Measurements from ENCODE around the gene KRTAP5-3.

KRTAP5-3 gene

GRCh38 chr11:1642288-1643145, 34.3 kb upstream of the KRTAP5-3 start:
- DNase-seq: no peak

- DNase-seq: no peak
Observed at GRCh38 chr11:1641096-1641495, 32.8 kb upstream of the KRTAP5-3 start.

GRCh38 chr11:1640076-1640946, 32.0 kb upstream of the KRTAP5-3 start:
- DNase-seq: no peak

GRCh38 chr11:1639666-1640065, 31.4 kb upstream of the KRTAP5-3 start:
- no peak for DNase-seq

- DNase-seq: no peak
Observed at GRCh38 chr11:1639102-1639620, 30.9 kb upstream of the KRTAP5-3 start.

GRCh38 chr11:1638344-1638743, 30.1 kb upstream of the KRTAP5-3 start:
- no peak for DNase-seq

- no peak for DNase-seq
Observed at GRCh38 chr11:1637628-1638027, 29.4 kb upstream of the KRTAP5-3 start.

- DNase-seq: no peak
Observed at GRCh38 chr11:1636291-1636950, 28.2 kb upstream of the KRTAP5-3 start.

GRCh38 chr11:1633864-1634263, 25.6 kb upstream of the KRTAP5-3 start:
- no peak for DNase-seq

GRCh38 chr11:1632053-1632714, 23.9 kb upstream of the KRTAP5-3 start:
- no peak for DNase-seq

GRCh38 chr11:1631066-1631568, 22.9 kb upstream of the KRTAP5-3 start:
- no peak for DNase-seq

- DNase-seq: no peak
Observed at GRCh38 chr11:1630271-1630670, 22.0 kb upstream of the KRTAP5-3 start.

GRCh38 chr11:1629326-1630185, 21.3 kb upstream of the KRTAP5-3 start, which contains the start of gene KRTAP5-5:
KRTAP5-5 (plus strand) TSS chr11:1629775; CDS start chr11:1629841, 66 bp downstream.
- DNase-seq: no peak

GRCh38 chr11:1628506-1629325, 20.5 kb upstream of the KRTAP5-3 start:
- DNase-seq: peak; percentile 51

GRCh38 chr11:1625541-1625940, 17.3 kb upstream of the KRTAP5-3 start:
- no peak for DNase-seq

GRCh38 chr11:1624621-1625020, 16.4 kb upstream of the KRTAP5-3 start:
- no peak for DNase-seq

GRCh38 chr11:1623716-1624115, 15.5 kb upstream of the KRTAP5-3 start:
- no peak for DNase-seq

GRCh38 chr11:1622086-1622485, 13.8 kb upstream of the KRTAP5-3 start, which contains the start of gene KRTAP5-4:
KRTAP5-4 (minus strand) TSS chr11:1622138; CDS start chr11:1622093, 45 bp downstream.
- DNase-seq: no peak

- DNase-seq: peak; percentile 11
Observed at GRCh38 chr11:1619449-1619848, 11.2 kb upstream of the KRTAP5-3 start.

GRCh38 chr11:1618231-1618630, 10.0 kb upstream of the KRTAP5-3 start:
- DNase-seq: no peak
